A549 treated with Hydrocortisone at 1 μM for 4 hours (cell line): ENCODE data around the gene EXOC1L. TPM values are rescaled to one million over a fixed set of nuclear protein-coding genes. Genes with fewer than 3 reads are reported as not detected.

Experiments
- total RNA-seq: library from RNA; stranded (reverse); fragments of 200-300 nt; extraction: Qiagen RNA extraction; gene quantifications from 5 replicates; pipeline ENCODE4 v1.2.3, GENCODE V29; 2022

The EXOC1L gene
- total RNA-seq, result not detected in 5 replicates

GRCh38 chr4:55819634-55820033 lies at the start of gene EXOC1L:
Gene EXOC1L, plus strand, starts transcription at chr4:55819790. Its CDS starts 237 bp downstream, at chr4:55820027.

GRCh38 chr4:55853484-55854046 lies 34.0 kb downstream of the EXOC1L start, which contains the start of gene EXOC1:
Gene EXOC1, plus strand, starts transcription at chr4:55853648. Its CDS starts 4,676 bp downstream, at chr4:55858324.

Other genes starting within 250 kb of the EXOC1L start
- gene PDCL2, start 227.5 kb upstream of the EXOC1L start, total RNA-seq, result not detected in 5 replicates
- 0.41 to 0.87 TPM (median 0.65 TPM) in 4 of 5 replicates, not detected in the other for gene NMU, start 183.5 kb upstream of the EXOC1L start, total RNA-seq
- 12.0 to 18.2 TPM (median 14.7 TPM) in 5 replicates for gene EXOC1, start 33.9 kb downstream of the EXOC1L start, total RNA-seq
- 4.1 to 6.4 TPM (median 4.7 TPM) in 5 replicates for gene CEP135, start 129.2 kb downstream of the EXOC1L start, total RNA-seq